DMS114 treated with DMSO at 0.1 percent for 48 hours (cell line): ENCODE results near the gene PHB1.

Source experiments
- DNase-seq: peaks from one replicate; lab custom pipeline; 2025; ENCODE audit not compliant: unreplicated experiment; lab: John Stamatoyannopoulos, UW

PHB1 gene

GRCh38 chr17:49414622-49415350 lies at the start of gene PHB1:
PHB1 (minus strand) TSS chr17:49414882; CDS start chr17:49413264, 1,618 bp downstream.
- peak; percentile 98 for DNase-seq

GRCh38 chr17:49464049-49464448 lies 49.4 kb upstream of the PHB1 start:
- DNase-seq, result no peak

- DNase-seq, result no peak
These were observed 46.9 kb upstream of the PHB1 start for GRCh38 chr17:49461580-49461979.

- DNase-seq, result no peak
These were observed 45.7 kb upstream of the PHB1 start for GRCh38 chr17:49460401-49460800.

GRCh38 chr17:49459401-49459984 lies 44.8 kb upstream of the PHB1 start:
- DNase-seq, result no peak

GRCh38 chr17:49457564-49458535 lies 43.2 kb upstream of the PHB1 start:
- DNase-seq, result no peak

GRCh38 chr17:49456183-49456965 lies 41.7 kb upstream of the PHB1 start:
- DNase-seq, result no peak

GRCh38 chr17:49455272-49455861 lies 40.7 kb upstream of the PHB1 start:
- no peak for DNase-seq

GRCh38 chr17:49454050-49454449 lies 39.4 kb upstream of the PHB1 start:
- no peak for DNase-seq

- no peak for DNase-seq
These were observed 38.0 kb upstream of the PHB1 start for GRCh38 chr17:49452661-49453060.

GRCh38 chr17:49452201-49452600 lies 37.5 kb upstream of the PHB1 start:
- DNase-seq, result no peak

GRCh38 chr17:49450735-49451134 lies 36.1 kb upstream of the PHB1 start:
- DNase-seq, result no peak

- DNase-seq, result no peak
These were observed 35.5 kb upstream of the PHB1 start for GRCh38 chr17:49450181-49450580.

GRCh38 chr17:49447628-49448302 lies 33.1 kb upstream of the PHB1 start:
- no peak for DNase-seq

- DNase-seq, result no peak
These were observed 30.9 kb upstream of the PHB1 start for GRCh38 chr17:49445591-49445990.

GRCh38 chr17:49444384-49444783 lies 29.7 kb upstream of the PHB1 start:
- DNase-seq, result no peak

- no peak for DNase-seq
These were observed 29.2 kb upstream of the PHB1 start for GRCh38 chr17:49443862-49444261.

GRCh38 chr17:49442041-49442440 lies 27.4 kb upstream of the PHB1 start:
- DNase-seq, result no peak

GRCh38 chr17:49441578-49441977 lies 26.9 kb upstream of the PHB1 start:
- no peak for DNase-seq

- DNase-seq, result no peak
These were observed 25.9 kb upstream of the PHB1 start for GRCh38 chr17:49440581-49440980.
